ENCODE results near the gene TLN1.
A peak's percentile ranks its signal among the peaks of the same experiment; 100 is the strongest.

Gene TLN1

DNA sequence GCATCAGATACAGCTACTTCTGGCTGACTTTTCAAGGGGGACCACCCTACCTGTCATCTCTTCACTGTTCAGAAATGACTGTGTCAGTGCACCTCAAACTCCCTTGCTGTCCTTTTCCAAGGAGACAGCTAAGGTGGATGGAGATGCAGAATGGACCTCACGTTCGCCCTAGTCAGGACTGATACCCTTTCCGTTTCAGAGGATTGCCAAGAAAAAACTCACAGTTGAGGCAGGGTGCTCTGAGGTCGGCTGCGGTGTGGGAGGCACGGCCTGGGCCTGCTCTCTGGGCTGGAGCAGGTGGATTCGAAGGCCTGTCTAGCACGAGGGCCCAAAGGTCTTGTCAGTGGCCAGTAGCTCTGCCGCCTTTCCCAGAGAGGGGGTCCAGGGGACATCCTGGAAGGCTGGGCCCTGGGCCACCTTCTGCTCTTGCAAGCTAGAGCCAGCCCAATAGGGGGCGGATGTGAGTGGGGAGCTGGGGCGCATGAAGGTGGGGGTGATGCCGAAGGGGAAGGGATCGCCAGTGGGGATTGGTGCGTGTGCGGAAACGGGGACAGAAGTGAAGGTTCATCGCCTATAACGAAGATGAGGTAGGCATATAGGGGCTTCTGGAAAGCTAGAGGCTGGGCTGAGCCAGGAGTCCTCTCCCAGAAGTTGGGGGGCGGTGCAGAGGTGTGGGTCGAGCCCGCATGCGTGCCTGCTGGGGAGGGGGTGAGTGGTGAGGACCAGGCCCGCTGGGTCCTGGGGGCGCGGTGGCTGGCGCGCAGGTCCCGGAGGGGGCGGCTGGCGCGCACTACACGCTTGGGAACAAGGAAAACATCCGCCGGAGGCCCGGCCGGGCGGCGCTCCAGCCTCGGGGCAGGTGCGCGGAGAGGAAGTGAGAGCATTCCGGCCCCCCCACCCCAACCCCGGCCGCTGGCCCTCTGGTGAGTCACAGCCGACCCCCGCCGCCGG is 24.6 kb upstream of the TLN1 start:
- H3K4me3 ChIP-seq (ENCODE audit: low read depth, low read length) = peak overlapping the region; percentile 70
- TF ChIP-seq, protein P1, sequence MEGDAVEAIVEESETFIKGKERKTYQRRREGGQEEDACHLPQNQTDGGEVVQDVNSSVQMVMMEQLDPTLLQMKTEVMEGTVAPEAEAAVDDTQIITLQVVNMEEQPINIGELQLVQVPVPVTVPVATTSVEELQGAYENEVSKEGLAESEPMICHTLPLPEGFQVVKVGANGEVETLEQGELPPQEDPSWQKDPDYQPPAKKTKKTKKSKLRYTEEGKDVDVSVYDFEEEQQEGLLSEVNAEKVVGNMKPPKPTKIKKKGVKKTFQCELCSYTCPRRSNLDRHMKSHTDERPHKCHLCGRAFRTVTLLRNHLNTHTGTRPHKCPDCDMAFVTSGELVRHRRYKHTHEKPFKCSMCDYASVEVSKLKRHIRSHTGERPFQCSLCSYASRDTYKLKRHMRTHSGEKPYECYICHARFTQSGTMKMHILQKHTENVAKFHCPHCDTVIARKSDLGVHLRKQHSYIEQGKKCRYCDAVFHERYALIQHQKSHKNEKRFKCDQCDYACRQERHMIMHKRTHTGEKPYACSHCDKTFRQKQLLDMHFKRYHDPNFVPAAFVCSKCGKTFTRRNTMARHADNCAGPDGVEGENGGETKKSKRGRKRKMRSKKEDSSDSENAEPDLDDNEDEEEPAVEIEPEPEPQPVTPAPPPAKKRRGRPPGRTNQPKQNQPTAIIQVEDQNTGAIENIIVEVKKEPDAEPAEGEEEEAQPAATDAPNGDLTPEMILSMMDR (IDR thresholded peaks at IDR 0.05; ENCODE audit: low read depth, low read length, missing control alignments) = peak; percentile 87
- no peak for DNase-seq (ENCODE audit: low read depth)

DNA sequence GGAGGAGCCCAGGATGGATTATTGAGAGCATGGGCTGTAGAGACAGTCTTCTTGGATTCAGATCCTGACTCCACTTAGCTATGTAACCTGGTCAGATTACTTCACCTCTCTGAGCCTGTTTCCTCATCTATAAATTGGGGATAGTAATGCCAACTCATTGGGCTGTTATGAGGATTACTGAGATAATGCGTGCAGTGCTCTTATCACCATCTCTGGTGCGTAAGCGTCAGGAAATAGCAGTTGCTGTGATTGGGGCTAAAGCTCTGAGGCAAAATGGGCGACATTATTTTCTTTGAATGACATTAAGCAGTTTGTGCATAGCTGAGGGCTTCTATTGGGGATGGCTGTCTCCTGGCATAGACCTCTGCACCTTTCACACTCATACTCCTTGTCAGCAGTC is 23.1 kb upstream of the TLN1 start:
- TF ChIP-seq, protein P1 (IDR thresholded peaks at IDR 0.05; ENCODE audit: low read depth, low read length, missing control alignments) = no peak
- no peak overlapping the region for H3K4me3 ChIP-seq (ENCODE audit: low read depth, low read length)
- no peak for DNase-seq (ENCODE audit: low read depth)

DNA sequence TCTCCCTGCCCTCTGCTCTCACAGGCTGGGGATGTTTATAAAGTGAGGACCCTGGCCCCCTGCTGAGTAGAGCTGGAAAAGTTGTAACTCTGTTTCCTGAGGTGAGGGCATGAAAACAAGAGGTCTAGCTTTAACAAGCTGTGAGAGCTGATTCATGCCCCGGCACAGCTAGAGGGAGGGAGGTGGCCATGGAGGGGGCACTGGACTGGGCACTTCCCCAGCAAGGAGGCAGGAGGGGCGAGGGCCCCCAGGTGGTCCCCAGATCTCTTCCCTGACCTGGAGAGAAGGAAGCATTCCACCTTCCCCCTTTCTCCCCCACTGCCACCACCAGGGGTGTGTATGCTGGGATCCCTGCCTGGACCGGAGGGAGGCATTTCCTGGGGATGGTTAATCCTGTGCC is 22.3 kb upstream of the TLN1 start, which contains the start of gene MSMP:
Gene MSMP, minus strand, starts transcription at position 13 of the 400 bp plus-strand sequence. CDS start 147 bp downstream, outside the sequence.
- DNase-seq (ENCODE audit: low read depth) = no peak
- TF ChIP-seq, protein P1 (IDR thresholded peaks at IDR 0.05; ENCODE audit: low read depth, low read length, missing control alignments) = no peak
- H3K4me3 ChIP-seq (ENCODE audit: low read depth, low read length) = no peak within 1 kb of the TSS

DNA sequence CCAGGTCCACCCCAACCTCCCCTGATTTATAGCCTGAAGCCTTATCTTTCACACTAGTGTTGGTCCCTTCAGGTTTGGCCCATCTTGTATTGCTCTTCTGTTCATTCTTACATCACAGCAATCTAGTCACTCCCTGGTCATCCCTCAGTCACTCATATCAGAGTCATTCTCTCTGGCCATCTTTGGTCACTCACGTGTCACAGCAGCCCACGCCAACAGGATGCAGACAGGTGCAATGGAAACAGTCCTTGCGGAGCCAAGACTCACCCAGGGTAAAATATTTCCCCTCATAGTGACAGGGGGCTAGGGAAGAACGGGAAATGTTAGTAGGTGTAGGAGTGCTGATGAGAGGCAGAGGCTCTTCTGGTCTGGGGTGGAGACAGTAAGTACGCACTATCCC is 21.5 kb upstream of the TLN1 start:
- no peak for DNase-seq (ENCODE audit: low read depth)
- no peak overlapping the region for H3K4me3 ChIP-seq (ENCODE audit: low read depth, low read length)
- TF ChIP-seq, protein P1 (IDR thresholded peaks at IDR 0.05; ENCODE audit: low read depth, low read length, missing control alignments) = no peak

DNA sequence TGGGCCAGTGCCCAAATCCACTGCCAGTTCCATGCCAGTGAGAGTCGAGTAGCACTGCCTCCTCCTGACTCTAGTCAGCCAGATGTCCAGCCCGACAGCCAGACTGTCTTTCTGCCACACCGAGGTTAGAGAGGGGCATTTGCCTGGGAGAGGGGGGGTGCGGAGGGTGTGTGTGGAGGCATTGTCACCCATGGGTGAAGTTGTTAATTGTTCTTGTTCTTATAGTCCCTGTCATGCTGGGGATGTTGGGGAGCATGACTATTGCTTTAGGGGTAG is 18.2 kb upstream of the TLN1 start:
- TF ChIP-seq, protein P1 (IDR thresholded peaks at IDR 0.05; ENCODE audit: low read depth, low read length, missing control alignments) = no peak
- H3K4me3 ChIP-seq (ENCODE audit: low read depth, low read length) = peak overlapping the region; percentile 90
- no peak for DNase-seq (ENCODE audit: low read depth)

DNA sequence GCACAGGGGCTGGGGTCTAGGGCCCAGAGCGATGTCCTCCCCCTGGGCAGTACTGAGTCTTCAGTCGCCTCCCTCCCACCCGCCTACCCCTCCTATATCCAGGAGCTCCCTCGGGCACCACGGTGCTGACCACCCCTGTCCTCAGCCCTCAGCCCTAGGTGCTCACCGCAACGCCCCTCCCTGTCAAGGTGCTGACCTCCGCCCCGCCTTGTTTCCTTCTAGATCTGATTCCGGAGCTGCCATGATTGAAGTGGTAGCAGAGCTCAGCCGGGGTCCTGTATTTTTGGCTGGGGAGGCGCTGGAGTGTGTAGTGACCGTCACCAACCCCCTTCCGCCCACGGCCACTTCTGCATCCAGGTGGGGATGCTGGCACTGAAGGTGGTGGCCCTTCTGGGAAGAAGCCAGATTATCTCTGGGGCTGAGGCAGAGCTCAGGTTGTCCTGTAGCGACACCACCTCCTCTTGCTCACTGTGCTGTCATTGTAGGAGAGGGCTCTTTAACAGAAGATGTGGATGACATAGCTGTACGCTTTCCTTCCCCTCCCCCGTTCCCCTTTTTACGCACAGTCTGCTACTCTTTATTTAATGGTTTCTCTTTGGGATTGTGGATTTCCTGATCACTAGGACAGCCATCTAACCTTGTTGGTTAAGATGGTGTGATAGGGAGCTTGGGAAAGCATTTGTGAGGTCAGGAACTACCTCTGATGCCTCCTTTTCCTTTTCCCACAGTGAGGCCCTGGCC is 17.7 kb upstream of the TLN1 start:
- TF ChIP-seq, protein P1 (IDR thresholded peaks at IDR 0.05; ENCODE audit: low read depth, low read length, missing control alignments) = peak; percentile 6
- peak overlapping the region; percentile 90 for H3K4me3 ChIP-seq (ENCODE audit: low read depth, low read length)
- no peak for DNase-seq (ENCODE audit: low read depth)

Measured in GM12864 (cell line).